Keratinocyte (primary cell): ENCODE data around the gene NR6A1. TPM values are rescaled to one million over a fixed set of nuclear protein-coding genes. Genes with fewer than 3 reads are reported as not detected.
A peak's percentile ranks its signal among the peaks of the same experiment; 100 is the strongest.

ENCODE experiments used
- DNase-seq: peaks from one replicate; pipeline ENCODE4 v3.0.0-alpha.2; 2011; ENCODE audit warnings: low read depth, missing footprints, low spot score
- FAIRE-seq: peaks from 2 replicates; lab custom pipeline; 2011; peaks lifted over from hg19 to GRCh38; lab: Jason Lieb, UNC
- H2AFZ ChIP-seq: 2 replicates; pipeline ENCODE4 v1.6.0; 2012; ENCODE audit warnings: low read length, control low read depth, inconsistent platforms; ENCODE audit not compliant: control insufficient read depth
- H3K27ac ChIP-seq: 2 replicates; pipeline ENCODE4 v1.5.1; 2011; ENCODE audit warnings: low read length; ENCODE audit not compliant: control insufficient read depth, insufficient read depth
- H3K27me3 ChIP-seq: 3 replicates; pipeline ENCODE4 v1.6.0; 2011; ENCODE audit warnings: low read length; ENCODE audit not compliant: control insufficient read depth, insufficient read depth; ENCODE audit errors: extremely low read depth
- H3K36me3 ChIP-seq, 2 experiments: 2 replicates in 1 of 2; 3 replicates in 1 of 2; pipeline ENCODE4 v1.5.1; 2011; ENCODE audit warnings: low read length in 2 of 2, mild to moderate bottlenecking in 1 of 2; ENCODE audit not compliant: control insufficient read depth in 2 of 2, insufficient read depth in 2 of 2; ENCODE audit errors: extremely low read depth in 1 of 2
- H3K4me1 ChIP-seq: 3 replicates; pipeline ENCODE4 v1.5.1; 2011; ENCODE audit warnings: low read length; ENCODE audit not compliant: control insufficient read depth, insufficient read depth; ENCODE audit errors: extremely low read depth
- H3K4me2 ChIP-seq: 3 replicates; pipeline ENCODE4 v1.6.0; 2011; ENCODE audit warnings: low read depth, low read length; ENCODE audit not compliant: control insufficient read depth, insufficient read depth; ENCODE audit errors: extremely low read depth
- H3K4me3 ChIP-seq, 3 experiments: fragments of 200-600 bp in 1 of 3; sonication (generic) in 1 of 3; 2 replicates in 2 of 3; 3 replicates in 1 of 3; pipeline ENCODE4 v1.5.1; 2011 to 2016; ENCODE audit warnings: low read length in 3 of 3, mild to moderate bottlenecking in 3 of 3, control low read depth in 2 of 3, inconsistent platforms in 1 of 3, low read depth in 1 of 3, mixed read lengths in 1 of 3, mixed run types in 1 of 3, moderate library complexity in 1 of 3; ENCODE audit not compliant: control insufficient read depth in 2 of 3, insufficient read depth in 2 of 3; ENCODE audit errors: extremely low read depth in 1 of 3
- H3K79me2 ChIP-seq: 2 replicates; pipeline ENCODE4 v1.6.0; 2012; ENCODE audit warnings: low read length; ENCODE audit not compliant: control insufficient read depth, insufficient read depth
- H3K9ac ChIP-seq: 3 replicates; pipeline ENCODE4 v1.6.0; 2011; ENCODE audit warnings: low read length; ENCODE audit not compliant: control insufficient read depth, insufficient read depth; ENCODE audit errors: extremely low read depth
- H3K9me1 ChIP-seq: 3 replicates; pipeline ENCODE4 v1.6.0; 2011; ENCODE audit warnings: low read length; ENCODE audit not compliant: control insufficient read depth, insufficient read depth; ENCODE audit errors: extremely low read depth
- H3K9me3 ChIP-seq: 2 replicates; pipeline ENCODE4 v1.5.1; 2012; ENCODE audit warnings: low read depth, low read length; ENCODE audit not compliant: control insufficient read depth
- H4K20me1 ChIP-seq: 3 replicates; pipeline ENCODE4 v1.6.0; 2011; ENCODE audit warnings: low read length; ENCODE audit not compliant: control insufficient read depth, insufficient read depth; ENCODE audit errors: extremely low read depth
- CTCF ChIP-seq, 3 experiments: IDR thresholded peaks in 1 of 3; conservative IDR thresholded peaks in 1 of 3; optimal IDR thresholded peaks in 1 of 3; 2 replicates in 2 of 3; 3 replicates in 1 of 3; pipeline versions ENCODE3 to v1.5.1; 2011; ENCODE audit warnings: low read length in 3 of 3, mild to moderate bottlenecking in 3 of 3, moderate library complexity in 2 of 3, control low read depth in 1 of 3, inconsistent platforms in 1 of 3; ENCODE audit not compliant: insufficient read depth in 2 of 3; ENCODE audit errors: extremely low read depth in 1 of 3
- EZH2 ChIP-seq: IDR thresholded peaks from one replicate; pipeline ENCODE4 v1.6.1; 2012; ENCODE audit warnings: inconsistent platforms, mild to moderate bottlenecking, low read length, moderate library complexity
- dilution Hi-C: fragments of 300-500 bp; cut with MboI; formaldehyde crosslinking; loops from one replicate; pipeline ENCODE4 v1.7.0; 2020; ENCODE audit warnings: low sequenced_read_pairs; ENCODE audit not compliant: extremely low pct_ligation_motif_present
- polyA plus RNA-seq, 5 experiments: library from polyadenylated mRNA; depleted of rRNA in 3 of 5; stranded (reverse) in 3 of 5; stranded (forward) in 1 of 5; unstranded in 1 of 5; fragments of >200 nt; gene quantifications; 1 replicate in 1 of 5; 2 replicates in 3 of 5; 3 replicates in 1 of 5; pipeline versions ENCODE4 v1.2.1 to v1.2.3, GENCODE V29; 2011 to 2012; ENCODE audit warnings: missing spikeins in 2 of 5, low read depth in 1 of 5, low replicate concordance in 1 of 5

Gene NR6A1
- polyA plus RNA-seq, 1 donor (not counting 4 experiments of a cell fraction or from before 2014, with no cell fraction given): 1.8 TPM

GRCh38 chr9:124766815-124767554 is 4.1 kb downstream of the NR6A1 start:
- TF ChIP-seq EZH2: no peak
- peak in 1 of 3 experiments; percentile 30 for TF ChIP-seq CTCF (optimal IDR thresholded peaks at IDR 0.05 in 1 of 3, IDR thresholded peaks at IDR 0.05 in 1 of 3, conservative IDR thresholded peaks at IDR 0.05 in 1 of 3; ENCODE audit: extremely low read depth in 1 of 3, insufficient read depth in 2 of 3, low read length in 3 of 3)
- H2AFZ ChIP-seq: no peak overlapping the region
- no peak overlapping the region for H3K9ac ChIP-seq
- no peak overlapping the region for H3K4me3 ChIP-seq
- H4K20me1 ChIP-seq: no peaks in the 10 kb centered on the region
- no peaks in the 10 kb centered on the region for H3K9me3 ChIP-seq
- no peak overlapping the region for H3K27ac ChIP-seq
- FAIRE-seq (no peak), DNase-seq (no peak)
- H3K36me3 ChIP-seq: no peaks in the 10 kb centered on the region
- H3K79me2 ChIP-seq: peaks cover 1% of the 10 kb centered on the region
- no peak overlapping the region for H3K4me2 ChIP-seq
- no peaks in the 10 kb centered on the region for H3K27me3 ChIP-seq
- H3K4me1 ChIP-seq: peaks cover 7% of the 10 kb centered on the region
- H3K9me1 ChIP-seq: no peaks in the 10 kb centered on the region
- dilution Hi-C loops: no loop called here

GRCh38 chr9:124766326-124766725 is 4.8 kb downstream of the NR6A1 start:
- H3K9ac ChIP-seq: no peak overlapping the region
- H3K79me2 ChIP-seq: peaks cover 1% of the 10 kb centered on the region
- no peaks in the 10 kb centered on the region for H3K36me3 ChIP-seq
- TF ChIP-seq CTCF (optimal IDR thresholded peaks at IDR 0.05 in 1 of 3, IDR thresholded peaks at IDR 0.05 in 1 of 3, conservative IDR thresholded peaks at IDR 0.05 in 1 of 3; ENCODE audit: extremely low read depth in 1 of 3, insufficient read depth in 2 of 3, low read length in 3 of 3) (no peak), EZH2 (no peak)
- peaks cover 7% of the 10 kb centered on the region for H3K4me1 ChIP-seq
- dilution Hi-C loops: no loop called here
- FAIRE-seq: no peak
- H3K27me3 ChIP-seq: no peaks in the 10 kb centered on the region
- H2AFZ ChIP-seq: no peak overlapping the region
- H3K4me3 ChIP-seq: no peak overlapping the region
- no peaks in the 10 kb centered on the region for H3K9me3 ChIP-seq
- H3K4me2 ChIP-seq: no peak overlapping the region
- H3K27ac ChIP-seq: no peak overlapping the region
- DNase-seq: no peak
- no peaks in the 10 kb centered on the region for H4K20me1 ChIP-seq
- no peaks in the 10 kb centered on the region for H3K9me1 ChIP-seq
